KMS-11 (cell line): ENCODE results near the gene CHGA.

Experiments used
- H2AFZ ChIP-seq: fragments of 200-600 bp; sonication (generic); 2 replicates; pipeline ENCODE4 v1.6.1; 2016; ENCODE audit warnings: antibody characterized with exemption, mixed run types, low read depth
- H3K27ac ChIP-seq: fragments of 200-600 bp; sonication (generic); 2 replicates; pipeline ENCODE4 v1.6.1; 2016; ENCODE audit warnings: mild to moderate bottlenecking, mixed run types
- H3K27me3 ChIP-seq: fragments of 200-600 bp; sonication (generic); 2 replicates; pipeline ENCODE4 v1.6.1; 2017; ENCODE audit warnings: mild to moderate bottlenecking, low read depth, mixed run types, moderate library complexity; ENCODE audit not compliant: insufficient read depth
- H3K36me3 ChIP-seq: fragments of 200-600 bp; sonication (generic); 2 replicates; pipeline ENCODE4 v1.6.1; 2017; ENCODE audit warnings: mild to moderate bottlenecking, mixed run types; ENCODE audit not compliant: insufficient read depth
- H3K4me1 ChIP-seq: fragments of 200-600 bp; sonication (generic); 2 replicates; pipeline ENCODE4 v1.6.1; 2016; ENCODE audit warnings: mild to moderate bottlenecking, low read depth, mixed run types; ENCODE audit not compliant: poor library complexity, severe bottlenecking
- H3K4me2 ChIP-seq: fragments of 200-600 bp; sonication (generic); 2 replicates; pipeline ENCODE4 v1.7.0; 2016; ENCODE audit warnings: mild to moderate bottlenecking, mixed run types
- H3K4me3 ChIP-seq: fragments of 200-600 bp; sonication (generic); IDR thresholded peaks from 2 replicates; pipeline ENCODE4 v1.6.1; 2017; ENCODE audit warnings: low read depth, low read length, mixed read lengths; ENCODE audit not compliant: insufficient read depth
- H3K79me2 ChIP-seq: fragments of 200-600 bp; sonication (generic); 2 replicates; pipeline ENCODE4 v1.6.1; 2016; ENCODE audit warnings: low read depth, mixed run types; ENCODE audit not compliant: insufficient read depth
- H3K9ac ChIP-seq: fragments of 200-600 bp; sonication (generic); 2 replicates; pipeline ENCODE4 v1.6.1; 2016; ENCODE audit warnings: mild to moderate bottlenecking, mixed run types
- H4K20me1 ChIP-seq: fragments of 200-600 bp; sonication (generic); 2 replicates; pipeline ENCODE4 v1.6.1; 2016; ENCODE audit warnings: mild to moderate bottlenecking, mixed run types; ENCODE audit not compliant: insufficient read depth
- CTCF ChIP-seq: fragments of 200-600 bp; sonication (generic); conservative IDR thresholded peaks from 2 replicates; pipeline ENCODE4 v1.6.1; 2017; ENCODE audit warnings: low read depth, mild to moderate bottlenecking, antibody characterized with exemption, low read length, moderate library complexity, mixed read lengths

Gene CHGA

GRCh38 chr14:92962831-92963095, 39.8 kb downstream of the CHGA start:
- TF ChIP-seq CTCF = no peak
- H3K27me3 ChIP-seq = no peaks in the 10 kb centered on the region

GRCh38 chr14:92963301-92964123, 40.6 kb downstream of the CHGA start:
- Histone ChIP-seq H3K4me2 (no peak overlapping the region), H3K4me1 (no peaks in the 10 kb centered on the region), H3K27ac (no peak overlapping the region), H3K4me3 (no peak overlapping the region), H3K36me3 (no peaks in the 10 kb centered on the region), H3K79me2 (no peaks in the 10 kb centered on the region), H4K20me1 (no peaks in the 10 kb centered on the region), H3K27me3 (no peaks in the 10 kb centered on the region), H3K9ac (no peak overlapping the region), H2AFZ (no peak overlapping the region)
- no peak for TF ChIP-seq CTCF

More at GRCh38 chr14:92962831-92963095, 39.8 kb downstream of the CHGA start:
- H4K20me1 ChIP-seq = no peaks in the 10 kb centered on the region
- H3K9ac ChIP-seq = no peak overlapping the region
- no peaks in the 10 kb centered on the region for H3K79me2 ChIP-seq
- H3K4me2 ChIP-seq = no peak overlapping the region
- no peak overlapping the region for H3K27ac ChIP-seq
- no peak overlapping the region for H2AFZ ChIP-seq
- no peak overlapping the region for H3K4me3 ChIP-seq
- no peaks in the 10 kb centered on the region for H3K4me1 ChIP-seq
- H3K36me3 ChIP-seq = no peaks in the 10 kb centered on the region

- Histone ChIP-seq H2AFZ (no peak overlapping the region), H3K27ac (no peak overlapping the region), H3K4me1 (no peaks in the 10 kb centered on the region), H3K9ac (no peak overlapping the region), H3K79me2 (no peaks in the 10 kb centered on the region), H3K27me3 (no peaks in the 10 kb centered on the region), H3K36me3 (no peaks in the 10 kb centered on the region), H4K20me1 (no peaks in the 10 kb centered on the region), H3K4me2 (no peak overlapping the region), H3K4me3 (no peak overlapping the region)
- TF ChIP-seq CTCF = no peak
These were observed 41.5 kb downstream of the CHGA start for GRCh38 chr14:92964124-92965109.

- no peak overlapping the region for H3K4me2 ChIP-seq
- no peaks in the 10 kb centered on the region for H3K4me1 ChIP-seq
- no peak overlapping the region for H3K4me3 ChIP-seq
- H2AFZ ChIP-seq = no peak overlapping the region
- H3K27ac ChIP-seq = no peak overlapping the region
- H3K27me3 ChIP-seq = no peaks in the 10 kb centered on the region
- no peak overlapping the region for H3K9ac ChIP-seq
- TF ChIP-seq CTCF = no peak
- no peaks in the 10 kb centered on the region for H3K36me3 ChIP-seq
- H4K20me1 ChIP-seq = no peaks in the 10 kb centered on the region
- no peaks in the 10 kb centered on the region for H3K79me2 ChIP-seq
These were observed 42.3 kb downstream of the CHGA start for GRCh38 chr14:92965281-92965680.
